Urinary bladder (tissue), 4 donors: ENCODE results near the gene ZFP69. TPM values are rescaled to one million over a fixed set of nuclear protein-coding genes. Genes with fewer than 3 reads are reported as not detected.

Experiments
- DNase-seq: peaks from one replicate; pipeline ENCODE4 v3.0.0-alpha.2; 2015; ENCODE audit errors: extremely low spot score
- H3K27ac ChIP-seq: one replicate; pipeline ENCODE4 v1.5.1; 2013; ENCODE audit warnings: low read depth, mild to moderate bottlenecking, moderate library complexity
- H3K36me3 ChIP-seq: one replicate; pipeline ENCODE4 v1.6.1; 2013; ENCODE audit warnings: mild to moderate bottlenecking, moderate library complexity; ENCODE audit not compliant: insufficient read depth
- H3K4me1 ChIP-seq: one replicate; pipeline ENCODE4 v1.6.1; 2013; ENCODE audit warnings: mild to moderate bottlenecking, moderate library complexity; ENCODE audit not compliant: insufficient read depth
- H3K4me3 ChIP-seq: one replicate; pipeline ENCODE4 v1.5.1; 2013; ENCODE audit warnings: low read depth, low read length
- WGBS: extraction: QIAGEN DNeasy Blood & Tissue Kit; methylation state at CpG from one replicate; pipeline ENCODE4 v1.1.7; 2013; 5-methylcytosine and 5-hydroxymethylcytosine counted together
- polyA plus RNA-seq: library from polyadenylated mRNA; stranded (reverse); fragments of 200-250 nt; gene quantifications from one replicate; pipeline ENCODE4 v1.2.3, GENCODE V29; 2013
- total RNA-seq: library from RNA; depleted of rRNA; stranded (reverse); fragments of >200 nt; gene quantifications from one replicate; pipeline ENCODE4 v1.2.3, GENCODE V29; 2014
- donor health status: healthy with polysubstance abuse.
- donor health status: healthy.

The ZFP69 gene
- total RNA-seq, result 8.6 TPM
- 2.8 TPM for polyA plus RNA-seq

- no peaks in the 10 kb centered on the region for H3K4me1 ChIP-seq
- H3K36me3 ChIP-seq, result peaks cover 2% of the 10 kb centered on the region
- no peak for DNase-seq
- WGBS, result under 1% methylated on average over 65 of the region's 65 CpGs
- H3K27ac ChIP-seq, result no peak within 1 kb of the TSS
- peak within 1 kb of the TSS; percentile 59 for H3K4me3 ChIP-seq
These were observed at the start of gene ZFP69 for GRCh38 chr1:40476924-40477677. TSS of gene ZFP69 (plus strand) at chr1:40477290. CDS start at chr1:40479362, 2,072 bp downstream.

DNA sequence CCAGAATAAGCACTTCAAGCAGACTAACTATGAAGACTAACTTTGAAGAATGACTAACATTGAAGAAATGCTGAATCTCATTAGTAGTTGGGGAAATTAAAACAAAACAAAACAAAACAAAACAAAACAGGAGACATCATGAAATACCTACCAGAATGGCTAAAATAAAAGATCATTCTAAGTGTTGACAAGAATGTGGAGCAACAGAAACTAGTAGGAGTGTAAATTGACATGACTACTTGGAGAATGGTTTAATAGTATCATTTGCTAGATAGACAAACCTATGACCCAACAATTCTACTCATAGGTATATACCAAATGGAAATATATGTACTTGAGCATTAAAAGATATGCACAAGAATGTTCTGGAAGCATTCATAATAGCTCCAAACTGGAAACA lies 45.7 kb upstream of the ZFP69 start:
- H3K36me3 ChIP-seq, result no peaks in the 10 kb centered on the region
- H3K4me3 ChIP-seq, result no peak overlapping the region
- no peaks in the 10 kb centered on the region for H3K4me1 ChIP-seq
- no peak overlapping the region for H3K27ac ChIP-seq
- DNase-seq, result no peak

- no peaks in the 10 kb centered on the region for H3K36me3 ChIP-seq
- H3K4me1 ChIP-seq, result no peaks in the 10 kb centered on the region
- H3K27ac ChIP-seq, result no peak overlapping the region
- no peak overlapping the region for H3K4me3 ChIP-seq
- no peak for DNase-seq
- WGBS, result 73% methylated on average over 3 of the region's 3 CpGs
These were observed 44.3 kb upstream of the ZFP69 start for GRCh38 chr1:40432644-40433390.

- Histone ChIP-seq H3K4me1 (no peaks in the 10 kb centered on the region), H3K36me3 (no peaks in the 10 kb centered on the region), H3K4me3 (no peak overlapping the region), H3K27ac (no peak overlapping the region)
- 78% methylated on average over 5 of the region's 5 CpGs for WGBS
- no peak for DNase-seq
These were observed 41.6 kb upstream of the ZFP69 start for GRCh38 chr1:40435471-40435870.

DNA sequence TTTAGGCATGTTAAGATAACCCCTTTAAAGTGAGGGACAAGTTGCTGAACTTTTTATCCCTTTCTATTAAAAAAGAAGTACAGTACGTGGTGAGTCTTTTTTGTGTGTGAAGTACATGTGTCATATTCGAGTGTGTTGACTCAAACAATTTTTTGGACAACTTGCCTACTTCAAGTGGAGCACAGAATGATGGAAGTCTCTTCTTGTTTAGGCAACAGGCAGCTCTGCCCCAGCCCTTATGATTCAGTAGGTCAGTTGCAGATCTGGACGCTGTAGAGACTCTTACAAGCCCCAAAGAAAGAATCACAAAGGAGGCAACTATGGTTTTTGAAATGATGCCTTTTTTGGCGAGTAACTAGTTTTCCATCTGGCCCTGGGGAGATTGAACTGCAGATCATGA lies 41.2 kb upstream of the ZFP69 start:
- Histone ChIP-seq H3K4me1 (no peaks in the 10 kb centered on the region), H3K36me3 (no peaks in the 10 kb centered on the region), H3K4me3 (no peak overlapping the region), H3K27ac (no peak overlapping the region)
- DNase-seq, result no peak
- WGBS, result 86% methylated on average over 4 of the region's 4 CpGs

DNA sequence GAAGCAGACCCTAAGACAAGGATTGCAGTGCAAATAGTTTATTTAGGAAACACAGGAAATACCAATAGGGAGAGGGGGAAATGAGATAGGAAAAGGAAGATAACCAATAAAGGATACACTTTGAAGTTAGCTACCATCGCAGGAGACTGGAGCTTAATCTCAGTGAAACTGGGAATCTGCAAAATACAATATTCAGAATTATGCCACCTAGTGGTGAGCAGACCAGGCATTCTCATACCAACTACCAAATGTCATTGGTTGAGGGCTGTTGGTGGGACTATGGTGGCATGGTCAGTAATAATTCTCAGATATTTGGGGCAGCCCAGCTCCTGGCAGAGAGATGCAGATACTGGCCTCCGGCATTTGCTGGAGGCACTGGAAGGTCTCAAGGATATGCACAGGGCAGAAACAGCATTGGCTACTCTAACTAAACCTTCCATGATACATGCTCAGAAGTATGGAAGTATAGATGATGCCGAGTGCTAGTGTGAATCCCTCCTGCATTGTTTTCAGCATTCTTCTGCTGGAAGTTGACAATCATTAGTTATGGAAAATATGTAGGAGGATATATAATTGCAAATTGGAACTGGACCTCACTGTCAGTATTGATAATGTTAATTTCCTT lies 38.6 kb upstream of the ZFP69 start:
- H3K36me3 ChIP-seq, result no peaks in the 10 kb centered on the region
- WGBS, result 65% methylated on average over 3 of the region's 3 CpGs
- no peak overlapping the region for H3K4me3 ChIP-seq
- no peak for DNase-seq
- H3K4me1 ChIP-seq, result no peaks in the 10 kb centered on the region
- no peak overlapping the region for H3K27ac ChIP-seq

GRCh38 chr1:40439247-40439646 lies 37.8 kb upstream of the ZFP69 start:
- no peaks in the 10 kb centered on the region for H3K4me1 ChIP-seq
- H3K36me3 ChIP-seq, result peaks cover 1% of the 10 kb centered on the region
- H3K27ac ChIP-seq, result no peak overlapping the region
- DNase-seq, result no peak
- 85% methylated on average over 5 of the region's 5 CpGs for WGBS
- H3K4me3 ChIP-seq, result no peak overlapping the region

GRCh38 chr1:40449684-40450494 lies 27.2 kb upstream of the ZFP69 start, which contains the start of gene ZFP69B:
TSS of gene ZFP69B (plus strand) at chr1:40450476. CDS start at chr1:40450962, 486 bp downstream.
- no peaks in the 10 kb centered on the region for H3K36me3 ChIP-seq
- H3K4me3 ChIP-seq, result peak within 1 kb of the TSS; percentile 63
- H3K27ac ChIP-seq, result no peak within 1 kb of the TSS
- under 1% methylated on average over 64 of the region's 64 CpGs for WGBS
- H3K4me1 ChIP-seq, result no peaks in the 10 kb centered on the region
- DNase-seq, result peak; percentile 71

DNA sequence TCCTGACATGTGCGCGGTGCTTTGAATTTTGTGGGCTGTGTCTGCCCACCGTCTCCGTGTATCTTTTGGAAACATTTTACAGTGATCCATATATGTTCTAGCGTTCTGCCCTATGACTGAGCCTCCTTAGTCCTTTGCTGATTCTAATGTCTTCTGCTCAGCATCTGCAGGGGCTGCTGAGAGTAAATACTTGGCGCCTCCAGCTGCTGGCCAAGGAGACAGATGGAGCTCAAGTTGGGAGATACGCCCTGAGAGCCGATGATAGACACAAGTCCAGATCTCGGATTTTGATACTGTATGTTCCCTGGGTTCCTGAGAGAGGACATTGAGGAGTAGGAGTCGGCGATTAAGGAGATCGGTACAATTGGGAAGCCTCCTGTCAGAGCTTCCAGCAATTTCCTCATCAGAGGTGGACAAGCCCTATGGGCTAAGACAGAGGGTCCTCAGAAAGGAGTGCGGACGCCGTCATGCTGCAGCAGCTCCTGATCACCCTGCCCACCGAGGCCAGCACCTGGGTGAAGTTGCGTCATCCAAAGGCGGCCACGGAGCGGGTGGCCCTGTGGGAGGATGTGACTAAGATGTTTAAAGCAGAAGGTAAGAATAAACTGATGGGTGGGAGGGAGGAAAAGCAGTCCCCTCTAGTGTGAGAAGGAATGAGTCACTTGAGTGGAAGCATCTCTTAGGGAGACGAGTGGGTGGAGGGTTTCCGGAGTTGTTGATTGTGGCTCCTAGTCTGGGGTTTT lies 26.4 kb upstream of the ZFP69 start:
- Histone ChIP-seq H3K4me1 (no peaks in the 10 kb centered on the region), H3K36me3 (no peaks in the 10 kb centered on the region), H3K27ac (no peak overlapping the region), H3K4me3 (peak overlapping the region; percentile 63)
- DNase-seq, result no peak
- 15% methylated on average over 22 of the region's 22 CpGs for WGBS

GRCh38 chr1:40451238-40451585 lies 25.9 kb upstream of the ZFP69 start:
- no peaks in the 10 kb centered on the region for H3K36me3 ChIP-seq
- DNase-seq, result no peak
- WGBS, result 84% methylated on average over 1 of the region's 1 CpG
- no peak overlapping the region for H3K4me3 ChIP-seq
- no peaks in the 10 kb centered on the region for H3K4me1 ChIP-seq
- H3K27ac ChIP-seq, result no peak overlapping the region

GRCh38 chr1:40454873-40455272 lies 22.2 kb upstream of the ZFP69 start:
- H3K4me1 ChIP-seq, result no peaks in the 10 kb centered on the region
- H3K36me3 ChIP-seq, result peaks cover 4% of the 10 kb centered on the region
- 100% methylated on average over 1 of the region's 1 CpG for WGBS
- no peak overlapping the region for H3K27ac ChIP-seq
- DNase-seq, result no peak
- H3K4me3 ChIP-seq, result no peak overlapping the region

DNA sequence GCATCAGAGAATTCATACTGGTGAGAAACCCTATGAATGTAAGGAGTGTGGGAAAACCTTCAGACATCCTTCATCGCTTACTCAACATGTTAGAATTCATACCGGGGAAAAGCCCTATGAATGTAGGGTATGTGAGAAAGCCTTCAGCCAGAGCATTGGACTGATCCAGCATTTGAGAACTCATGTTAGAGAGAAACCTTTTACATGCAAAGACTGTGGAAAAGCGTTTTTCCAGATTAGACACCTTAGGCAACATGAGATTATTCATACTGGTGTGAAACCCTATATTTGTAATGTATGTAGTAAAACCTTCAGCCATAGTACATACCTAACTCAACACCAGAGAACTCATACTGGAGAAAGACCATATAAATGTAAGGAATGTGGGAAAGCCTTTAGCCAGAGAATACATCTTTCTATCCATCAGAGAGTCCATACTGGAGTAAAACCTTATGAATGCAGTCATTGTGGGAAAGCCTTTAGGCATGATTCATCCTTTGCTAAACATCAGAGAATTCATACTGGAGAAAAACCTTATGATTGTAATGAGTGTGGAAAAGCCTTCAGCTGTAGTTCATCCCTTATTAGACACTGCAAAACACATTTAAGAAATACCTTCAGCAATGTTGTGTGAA lies 14.0 kb upstream of the ZFP69 start:
- peaks cover 6% of the 10 kb centered on the region for H3K36me3 ChIP-seq
- H3K27ac ChIP-seq, result no peak overlapping the region
- no peaks in the 10 kb centered on the region for H3K4me1 ChIP-seq
- no peak overlapping the region for H3K4me3 ChIP-seq
- WGBS, result 96% methylated on average over 3 of the region's 3 CpGs
- no peak for DNase-seq
